GM18511 (cell line): ENCODE data around the gene KNDC1.
"Not testable (repeated sequence)": the region's sequence is repeated elsewhere in the genome, so short reads cannot be mapped to it uniquely, and the experiment has no call there.

Experiments
- ATAC-seq: cut with Tn5 transposase; IDR thresholded peaks from one replicate; pipeline ENCODE4 v1.9.1; 2021; ENCODE audit warnings: mild to moderate bottlenecking, moderate library complexity; ENCODE audit not compliant: unreplicated experiment

The KNDC1 gene

GRCh38 chr10:133159950-133160825 is at the start of gene KNDC1:
Gene KNDC1, plus strand, starts transcription at chr10:133160219. Its CDS starts 249 bp downstream, at chr10:133160468.
- ATAC-seq: no peak

- ATAC-seq: no peak
Measured at GRCh38 chr10:133110609-133111275, 49.3 kb upstream of the KNDC1 start.

DNA sequence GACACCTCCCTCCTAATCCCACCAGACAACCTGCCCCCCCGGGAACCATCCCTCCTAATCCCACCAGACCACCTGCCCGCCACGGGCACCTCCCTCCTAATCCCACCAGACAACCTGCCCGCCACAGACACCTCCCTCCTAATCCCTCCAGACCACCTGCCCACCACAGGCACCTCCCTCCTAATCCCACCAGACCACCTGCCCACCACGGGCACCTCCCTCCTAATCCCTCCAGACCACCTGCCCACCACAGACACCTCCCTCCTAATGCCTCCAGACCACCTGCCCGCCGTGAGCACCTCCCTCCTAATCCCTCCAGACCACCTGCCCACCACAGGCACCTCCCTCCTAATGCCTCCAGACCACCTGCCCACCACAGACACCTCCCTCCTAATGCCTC is 48.4 kb upstream of the KNDC1 start:
- not testable (repeated sequence) for ATAC-seq

- ATAC-seq: no peak
Measured at GRCh38 chr10:133113146-133113830, 46.7 kb upstream of the KNDC1 start.

DNA sequence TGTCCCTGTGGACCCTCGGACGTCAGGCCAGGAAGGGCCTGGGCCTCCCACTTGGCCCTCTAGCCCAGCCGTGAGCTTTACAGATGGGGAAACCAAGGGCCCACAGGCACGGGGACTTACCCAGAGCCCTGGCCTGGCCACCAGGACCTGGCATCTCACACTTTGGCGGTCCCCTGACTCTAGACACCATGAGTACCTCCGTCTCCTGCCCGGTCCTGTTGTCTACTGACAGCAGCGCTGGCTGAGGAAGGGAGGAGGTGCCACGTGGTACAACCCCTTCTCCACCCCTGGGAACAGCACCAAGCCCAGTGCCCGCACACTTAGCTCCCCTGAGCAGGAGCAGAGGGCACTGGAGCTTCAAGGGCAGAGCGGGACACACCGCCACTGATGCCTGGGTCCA is 46.2 kb upstream of the KNDC1 start:
- ATAC-seq: no peak

DNA sequence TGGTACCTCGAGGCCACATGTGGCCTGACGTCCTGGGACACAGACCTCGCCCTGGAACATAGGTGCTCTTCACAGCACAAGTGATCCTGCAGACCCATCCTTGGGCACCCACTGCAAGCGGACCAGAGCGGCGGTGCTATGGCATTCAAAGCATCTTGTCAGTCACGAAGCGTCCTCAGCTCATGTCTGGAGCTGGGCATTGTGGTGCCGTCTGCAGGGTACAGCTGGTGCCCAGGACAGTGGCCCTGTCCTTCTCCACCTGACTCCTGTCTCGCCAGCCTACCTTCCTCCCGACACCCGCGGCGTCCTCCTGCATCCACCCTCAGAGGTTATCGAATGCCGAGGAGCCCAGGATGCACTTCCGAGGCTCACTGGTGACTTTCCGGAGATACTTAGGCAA is 45.8 kb upstream of the KNDC1 start:
- ATAC-seq: no peak

GRCh38 chr10:133114726-133115452 is 45.1 kb upstream of the KNDC1 start:
- ATAC-seq: no peak

DNA sequence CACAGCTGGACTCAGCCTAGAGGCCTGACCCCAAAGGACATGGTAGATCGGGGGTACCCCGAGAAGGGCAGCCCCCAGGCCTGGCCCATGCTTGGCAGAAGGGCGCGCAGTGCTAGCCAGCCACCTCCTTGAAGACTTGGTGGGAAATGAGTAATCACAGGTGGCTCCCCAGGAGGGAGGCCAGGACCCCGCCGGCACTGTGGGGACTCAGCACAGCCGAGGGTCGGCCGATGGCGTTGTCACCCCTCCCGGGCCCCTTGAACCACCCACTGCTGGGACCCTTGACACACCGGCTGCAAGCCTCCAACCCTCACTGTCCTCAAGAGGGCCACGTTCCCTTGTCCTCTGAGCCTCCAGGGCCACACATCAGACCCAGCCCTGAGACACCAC is 44.6 kb upstream of the KNDC1 start:
- ATAC-seq: no peak

GRCh38 chr10:133115976-133116375 is 44.0 kb upstream of the KNDC1 start:
- ATAC-seq: no peak

- ATAC-seq: no peak
Measured at GRCh38 chr10:133116455-133116854, 43.6 kb upstream of the KNDC1 start.

GRCh38 chr10:133117036-133117687 is 42.9 kb upstream of the KNDC1 start:
- ATAC-seq: no peak

DNA sequence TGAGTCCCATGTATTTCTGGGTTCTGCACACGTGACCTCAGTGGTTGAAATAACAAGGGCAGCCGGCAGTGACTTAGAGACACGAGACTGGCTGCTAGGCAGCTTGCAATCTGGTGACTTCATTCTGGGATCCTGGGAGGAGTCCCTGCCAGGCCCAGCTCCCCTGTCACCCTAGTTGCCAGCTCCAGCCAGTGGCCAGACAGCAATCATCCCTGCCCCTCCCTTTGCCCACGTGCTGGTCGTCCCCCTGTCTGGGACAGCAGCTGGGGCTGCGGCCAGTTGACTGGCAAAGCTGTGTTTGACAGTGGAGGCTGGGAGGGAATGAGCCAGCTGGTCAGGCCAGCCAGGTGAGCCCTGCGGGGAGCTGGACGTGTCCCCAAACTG is 42.3 kb upstream of the KNDC1 start:
- ATAC-seq: no peak

GRCh38 chr10:133121479-133121878 is 38.5 kb upstream of the KNDC1 start:
- ATAC-seq: no peak

DNA sequence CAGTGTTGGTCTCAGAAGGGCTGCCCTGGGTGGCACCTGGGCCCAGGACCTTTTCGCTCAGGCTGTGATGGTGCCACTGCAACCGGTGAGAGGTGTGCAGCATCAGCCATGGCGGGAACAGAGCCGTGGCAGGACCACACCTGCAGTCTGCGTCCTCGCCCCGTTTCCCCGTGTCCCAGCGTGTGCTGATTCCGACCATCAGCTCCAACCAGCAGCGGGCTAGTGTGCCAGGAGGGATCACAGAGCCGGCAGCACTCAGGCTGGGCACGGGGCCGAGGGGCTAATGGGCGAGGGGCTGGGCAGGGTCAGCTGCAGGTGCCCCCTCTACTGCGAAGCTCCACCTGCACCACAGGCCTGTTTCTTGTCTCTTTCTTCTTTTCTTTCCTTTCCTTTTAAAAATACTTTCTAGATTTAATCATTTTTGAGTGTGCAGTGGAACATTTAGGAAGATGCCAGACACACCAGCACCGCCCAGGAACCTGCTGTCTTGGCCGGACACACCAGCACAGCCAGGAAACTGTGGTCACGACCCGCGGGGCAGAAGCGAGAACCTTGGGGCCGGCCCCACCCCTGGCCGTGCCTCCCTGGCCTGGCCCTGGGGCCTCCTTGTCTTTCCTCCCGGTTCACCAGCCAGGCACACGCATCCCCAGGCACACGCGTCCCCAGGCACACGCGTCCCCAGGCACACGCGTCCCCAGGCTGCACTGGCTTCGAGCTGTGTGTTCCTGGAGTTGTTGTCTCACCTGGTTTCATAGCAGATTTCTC is 37.7 kb upstream of the KNDC1 start:
- no peak for ATAC-seq

DNA sequence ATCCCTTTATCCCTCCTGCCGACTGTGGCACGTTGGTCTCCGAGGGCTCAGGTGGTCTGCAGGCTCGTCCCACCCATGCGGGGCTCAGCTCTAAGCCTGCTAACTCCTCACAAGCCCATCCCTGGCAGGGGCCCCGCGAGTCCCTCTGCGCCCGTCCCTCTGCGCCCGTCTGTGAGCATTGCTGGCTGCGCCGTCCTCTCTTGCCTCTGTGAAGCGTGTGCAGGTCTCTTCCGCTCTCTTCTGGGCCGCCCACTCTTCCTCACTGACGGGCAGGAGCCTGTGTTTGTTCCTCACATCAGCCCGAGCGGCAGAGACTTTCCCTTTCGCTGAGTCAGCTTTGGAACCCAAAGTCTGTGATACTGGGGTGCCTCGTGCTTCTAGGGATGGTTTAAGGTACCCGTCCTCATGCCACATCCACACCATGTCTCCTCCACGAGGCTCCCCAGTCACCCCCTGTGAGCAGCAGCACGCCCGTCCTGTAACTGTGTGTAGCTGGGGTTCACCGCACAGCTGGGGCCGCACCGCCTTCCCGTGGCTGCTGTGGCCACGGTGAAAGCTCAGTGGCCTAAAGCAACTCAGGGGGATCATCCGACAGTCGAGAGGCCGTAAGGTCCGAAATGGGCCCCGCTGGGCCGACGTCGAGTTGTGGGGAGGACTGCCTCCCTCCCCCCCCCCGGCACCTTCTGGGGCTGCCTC is 36.8 kb upstream of the KNDC1 start:
- ATAC-seq: no peak

- no peak for ATAC-seq
Measured at GRCh38 chr10:133123746-133124356, 36.2 kb upstream of the KNDC1 start.

DNA sequence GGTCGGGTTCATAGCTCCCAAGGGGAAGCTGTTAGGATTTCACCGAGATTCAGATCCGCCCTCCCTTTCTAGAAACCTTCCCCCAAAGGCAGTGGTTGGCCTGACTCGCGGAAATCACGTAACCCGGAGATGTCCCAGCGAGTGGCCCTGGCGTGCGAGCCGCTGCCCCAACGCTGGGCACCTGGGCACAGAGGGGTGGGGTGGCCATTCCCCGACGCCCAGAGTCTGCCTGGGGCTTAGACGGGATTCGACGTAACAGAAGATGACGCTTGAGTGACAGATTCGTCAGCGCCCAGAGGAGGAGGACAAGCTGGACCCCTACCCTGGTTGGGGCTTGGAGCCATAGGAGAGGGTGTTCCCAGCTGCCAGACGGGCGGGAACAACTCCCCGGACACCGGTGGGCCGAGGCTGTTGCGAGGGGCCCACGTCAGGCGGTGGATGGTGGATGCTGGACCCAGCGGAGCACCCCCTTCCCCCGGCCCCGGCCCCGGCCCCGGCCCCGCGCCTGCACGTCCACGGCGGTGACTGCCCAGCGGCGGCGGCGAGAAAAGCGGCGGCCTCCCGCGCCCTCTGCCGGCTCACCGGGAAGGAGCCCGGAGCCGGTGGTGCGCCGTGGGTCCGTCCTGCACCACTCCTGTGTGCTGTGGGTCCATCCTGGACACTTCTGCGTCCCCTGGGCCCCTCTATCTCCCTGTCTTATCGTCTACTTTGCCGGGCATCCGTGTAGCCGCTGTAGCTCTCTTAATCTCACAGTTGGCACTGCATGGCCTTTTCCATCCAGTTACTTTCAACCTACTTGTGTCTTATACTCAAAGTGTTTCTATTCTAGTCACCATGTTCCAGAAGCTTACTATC is 35.4 kb upstream of the KNDC1 start:
- no peak for ATAC-seq

DNA sequence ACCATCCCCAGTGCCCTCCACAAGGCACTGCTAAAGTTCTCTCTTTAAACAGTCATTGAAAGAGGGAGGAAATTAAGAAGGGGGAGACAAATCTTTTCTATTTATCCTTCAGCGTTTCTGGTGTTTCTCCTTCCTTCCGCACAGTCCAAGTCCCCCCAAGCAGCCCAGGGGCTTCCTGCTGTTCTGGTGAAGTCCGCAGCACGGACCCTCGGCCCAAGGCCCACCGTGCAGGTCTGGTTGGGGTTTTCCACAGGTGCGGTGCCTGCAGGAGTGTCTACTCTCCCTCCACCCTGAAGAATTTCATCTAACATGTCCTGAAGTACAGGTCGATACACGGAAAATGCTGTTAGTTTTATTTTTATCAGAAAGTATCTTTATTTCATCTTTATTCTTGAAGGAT is 34.1 kb upstream of the KNDC1 start:
- ATAC-seq: no peak
